ENCODE results near the gene CCDC171. TPM values are rescaled to one million over a fixed set of nuclear protein-coding genes. Genes with fewer than 3 reads are reported as not detected.

CCDC171 gene
- total RNA-seq, 2 donors from 2014 or later = 2.3 to 4.7 TPM

DNA sequence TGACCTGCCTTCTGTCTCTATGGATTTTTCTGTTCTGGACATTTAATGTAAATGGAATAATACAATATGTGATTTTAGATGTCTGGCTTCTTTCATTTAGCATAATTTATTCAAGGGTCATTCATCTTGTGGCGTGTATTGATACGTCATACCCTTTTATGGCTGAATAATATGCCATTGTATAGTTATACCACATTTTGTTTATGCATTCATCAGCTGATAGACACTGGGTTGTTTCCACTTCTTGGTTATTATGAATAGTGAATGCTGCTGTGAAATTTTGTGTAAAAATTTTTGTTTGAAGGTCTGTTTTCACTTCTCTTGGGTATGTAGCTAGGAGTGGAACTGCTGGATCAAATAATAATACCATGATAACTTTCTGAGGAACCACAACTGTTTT is 298.9 kb downstream of the CCDC171 start:
- H3K27me3 ChIP-seq = no peaks in the 10 kb centered on the region
- no peaks in the 10 kb centered on the region for H3K36me3 ChIP-seq (replicated peaks in 1 of 2; ENCODE audit: insufficient read depth in 1 of 2, low read depth in 2 of 2)
- intact Hi-C loops (cut with DNase I) = no loop called here
- DNase-seq (no peak), ATAC-seq (no peak)
- TF ChIP-seq POLR2A (IDR thresholded peaks at IDR 0.05) (no peak), CTCF (IDR thresholded peaks at IDR 0.05) (no peak)
- WGBS, 2 donors = 92 to 99% methylated on average over 2 of the region's 2 CpGs
- H3K27ac ChIP-seq = no peak overlapping the region
- no peak overlapping the region for H3K4me3 ChIP-seq
- H3K9me3 ChIP-seq = no peaks in the 10 kb centered on the region
- no peaks in the 10 kb centered on the region for H3K4me1 ChIP-seq

DNA sequence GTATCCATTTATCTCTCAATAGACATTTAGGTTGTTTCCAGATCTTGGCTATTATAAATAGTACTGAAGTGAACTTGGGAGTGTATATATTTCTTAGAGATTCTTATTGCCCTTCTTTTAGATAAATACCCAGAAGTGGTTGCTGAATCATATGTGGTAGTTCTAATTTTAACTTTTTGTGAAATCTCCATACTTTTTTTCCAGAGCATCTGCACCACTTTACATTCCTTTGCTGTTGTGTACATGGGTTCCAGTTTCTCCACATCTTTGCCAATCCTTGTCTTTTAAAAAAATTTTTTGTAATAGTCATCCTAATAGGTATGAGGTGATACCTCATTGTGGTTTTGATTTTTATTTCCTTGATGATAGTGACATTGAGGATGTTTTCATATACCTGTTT is 303.7 kb downstream of the CCDC171 start:
- DNase-seq = no peak
- Histone ChIP-seq H3K4me1 (no peaks in the 10 kb centered on the region), H3K27ac (no peak overlapping the region), H3K4me3 (no peak overlapping the region), H3K27me3 (no peaks in the 10 kb centered on the region), H3K9me3 (no peaks in the 10 kb centered on the region), H3K36me3 (replicated peaks in 1 of 2; ENCODE audit: insufficient read depth in 1 of 2, low read depth in 2 of 2) (no peaks in the 10 kb centered on the region)
- intact Hi-C loops (cut with DNase I) = no loop called here
- TF ChIP-seq CTCF (IDR thresholded peaks at IDR 0.05) (no peak), POLR2A (IDR thresholded peaks at IDR 0.05) (no peak)
- no peak for ATAC-seq

DNA sequence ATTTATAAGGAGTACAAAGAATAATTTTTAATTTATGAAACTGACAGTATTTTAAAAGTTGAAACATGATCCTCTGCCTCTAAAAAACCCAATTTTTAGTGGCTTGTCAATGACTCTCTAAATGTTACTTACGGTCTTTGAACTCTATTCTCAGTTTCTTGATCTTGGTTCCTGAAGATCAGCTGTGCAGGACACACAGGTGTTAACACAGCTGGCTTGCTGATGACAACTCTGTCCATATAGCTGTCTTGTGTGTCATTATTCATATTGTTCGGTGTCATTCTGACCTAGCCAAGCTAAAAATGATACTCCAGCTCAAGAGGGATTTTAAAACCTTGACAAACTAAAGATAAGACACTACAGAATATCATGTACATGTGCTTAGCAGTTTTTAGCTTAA is 314.5 kb downstream of the CCDC171 start:
- no peak overlapping the region for H3K27ac ChIP-seq
- intact Hi-C loops (cut with DNase I) = no loop called here
- WGBS, 2 donors = 85 to 87% methylated on average over 2 of the region's 2 CpGs
- no peak overlapping the region for H3K4me3 ChIP-seq
- ATAC-seq = no peak
- no peaks in the 10 kb centered on the region for H3K9me3 ChIP-seq
- no peaks in the 10 kb centered on the region for H3K27me3 ChIP-seq
- DNase-seq = no peak
- H3K4me1 ChIP-seq = no peaks in the 10 kb centered on the region
- no peak for TF ChIP-seq POLR2A (IDR thresholded peaks at IDR 0.05)
- TF ChIP-seq CTCF (IDR thresholded peaks at IDR 0.05) = no peak
- H3K36me3 ChIP-seq (replicated peaks in 1 of 2; ENCODE audit: insufficient read depth in 1 of 2, low read depth in 2 of 2) = no peaks in the 10 kb centered on the region

- no peak overlapping the region for H3K27ac ChIP-seq
- no peaks in the 10 kb centered on the region for H3K36me3 ChIP-seq (replicated peaks in 1 of 2; ENCODE audit: insufficient read depth in 1 of 2, low read depth in 2 of 2)
- DNase-seq (peak in 1 of 4 donors; percentile 8), ATAC-seq (no peak)
- no peaks in the 10 kb centered on the region for H3K9me3 ChIP-seq
- no peaks in the 10 kb centered on the region for H3K27me3 ChIP-seq
- TF ChIP-seq POLR2A (IDR thresholded peaks at IDR 0.05) (no peak), CTCF (IDR thresholded peaks at IDR 0.05) (no peak)
- H3K4me1 ChIP-seq = no peaks in the 10 kb centered on the region
- intact Hi-C loops (cut with DNase I) = no loop called here
- H3K4me3 ChIP-seq = no peak overlapping the region
Measured at GRCh38 chr9:15867988-15868387, 315.1 kb downstream of the CCDC171 start.

DNA sequence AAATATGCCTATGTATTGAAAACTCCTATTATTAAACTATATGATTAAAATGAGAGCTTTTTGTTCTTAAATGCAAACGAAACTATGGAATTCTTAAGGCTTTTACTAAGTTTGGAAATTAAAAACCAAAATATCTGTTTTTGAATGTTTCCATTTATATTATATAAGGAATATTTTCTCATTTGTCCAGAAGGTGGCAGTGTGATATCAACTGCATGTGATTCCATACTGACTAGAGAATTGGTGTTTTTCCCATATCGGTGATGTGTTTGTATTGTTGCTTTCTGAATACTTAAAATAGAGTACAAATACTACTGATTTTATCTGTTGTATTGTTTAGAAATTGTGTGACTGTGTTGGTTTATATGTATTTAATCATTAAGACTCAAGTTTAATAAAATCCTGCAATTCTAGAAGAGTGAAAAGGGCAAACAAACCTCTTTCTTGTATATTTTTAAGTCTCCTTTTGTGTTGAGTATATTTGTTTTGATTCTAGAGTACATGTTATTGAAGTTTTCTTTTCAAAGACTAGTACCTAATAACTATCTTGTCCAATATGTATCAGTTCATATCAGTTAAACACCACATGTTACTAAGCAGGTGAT is 320.8 kb downstream of the CCDC171 start:
- 4 to 8% methylated on average over 2 of the region's 2 CpGs for WGBS, 2 donors
- TF ChIP-seq CTCF (IDR thresholded peaks at IDR 0.05) (peak; percentile 26 to 57 (median 55)), POLR2A (IDR thresholded peaks at IDR 0.05) (no peak)
- Histone ChIP-seq H3K27me3 (no peaks in the 10 kb centered on the region), H3K4me3 (no peak overlapping the region), H3K27ac (no peak overlapping the region), H3K9me3 (no peaks in the 10 kb centered on the region), H3K4me1 (no peaks in the 10 kb centered on the region), H3K36me3 (replicated peaks in 1 of 2; ENCODE audit: insufficient read depth in 1 of 2, low read depth in 2 of 2) (no peaks in the 10 kb centered on the region)
- intact Hi-C loops (cut with DNase I) = no loop called here
- ATAC-seq = peak; percentile 62
- no peak for DNase-seq
